ENCODE results near the gene RNF20. TPM values are rescaled to one million over a fixed set of nuclear protein-coding genes. Genes with fewer than 3 reads are reported as not detected.

Gene RNF20
- total and polyA plus RNA-seq, 2 of the 13 experiments (the other 11 are each of a cell fraction or from before 2014, with no cell fraction given): 12.7 to 37.6 TPM

- TF ChIP-seq LRRFIP1 (CRISPR knock-in tag; conservative IDR thresholded peaks at IDR 0.05): no peak
- TF ChIP-seq ZNF816 (CRISPR knock-in tag; IDR thresholded peaks at IDR 0.05; ENCODE audit: borderline replicate concordance): no peak
- TF ChIP-seq ETV5 (CRISPR knock-in tag; IDR thresholded peaks at IDR 0.05; ENCODE audit: borderline replicate concordance): no peak
- no peak for TF ChIP-seq TFDP2 (CRISPR knock-in tag; IDR thresholded peaks at IDR 0.05)
- no peak for TF ChIP-seq ZNF7 (CRISPR knock-in tag; IDR thresholded peaks at IDR 0.05)
- TF ChIP-seq ZNF460 (CRISPR knock-in tag; IDR thresholded peaks at IDR 0.05; ENCODE audit: borderline replicate concordance): no peak
- TF ChIP-seq ATF4 (CRISPR knock-in tag; IDR thresholded peaks at IDR 0.05): no peak
Measured at GRCh38 chr9:101574731-101575333, 41.2 kb downstream of the RNF20 start (continued).

- H3K4me2 ChIP-seq (ENCODE audit: low read depth, low read length): no peak overlapping the region
- ChIA-PET POLR2A (no interaction called here), CTCF (ENCODE audit: low intra/inter-chr PET ratio, low total read pairs) (no interaction called here)
- DNase-seq (ENCODE audit: low spot score) (no peak), ATAC-seq (no peak), FAIRE-seq (no peak)
- intact Hi-C loops (cut with micrococcal nuclease; ENCODE audit: unreplicated experiment): no loop called here
- in situ Hi-C loops (cut with HindIII; ENCODE audit: extremely low pct_ligation_motif_present, low pct_unique_long_range_greater_than_20kb): no loop called here
- H3K79me2 ChIP-seq (ENCODE audit: insufficient read depth, low read length): no peaks in the 10 kb centered on the region
- no peaks in the 10 kb centered on the region for H3K36me3 ChIP-seq (replicated peaks in 1 of 2; ENCODE audit: control insufficient read depth in 1 of 2, insufficient read depth in 2 of 2, low read length in 2 of 2)
- no peaks in the 10 kb centered on the region for H4K20me1 ChIP-seq (ENCODE audit: insufficient read depth, low read length)
- 55% methylated on average over 3 of the region's 3 CpGs for WGBS (ENCODE audit: low lambda C conversion rate)
- no peak overlapping the region for H2AFZ ChIP-seq (ENCODE audit: low read length)
- H3K4me1 ChIP-seq (ENCODE audit: insufficient read depth, low read length): peaks cover 9% of the 10 kb centered on the region
- H3K9ac ChIP-seq (ENCODE audit: insufficient read depth, low read depth, low read length): no peak overlapping the region
- BruUV-seq (replicated peaks): no TSS peak
- H3K27ac ChIP-seq (ENCODE audit: extremely low read length, insufficient read depth, low read length): no peak overlapping the region
- H3K27me3 ChIP-seq (ENCODE audit: control insufficient read depth in 1 of 2, insufficient read depth in 2 of 2, low read length in 2 of 2): no peaks in the 10 kb centered on the region
- no peak overlapping the region for H3K4me3 ChIP-seq (replicated peaks in 1 of 3; ENCODE audit: insufficient read depth in 1 of 3, low read depth in 2 of 3, low read length in 3 of 3)
- H3K9me3 ChIP-seq (ENCODE audit: low read length): no peaks in the 10 kb centered on the region
- TF ChIP-seq SMYD3 (CRISPR knock-in tag; IDR thresholded peaks at IDR 0.05) (no peak), ZSCAN21 (CRISPR knock-in tag; IDR thresholded peaks at IDR 0.05; ENCODE audit: borderline replicate concordance) (no peak), MLXIP (CRISPR knock-in tag; IDR thresholded peaks at IDR 0.05; ENCODE audit: borderline replicate concordance) (no peak), HOXA9 (CRISPR knock-in tag; IDR thresholded peaks at IDR 0.05; ENCODE audit: borderline replicate concordance) (no peak), ZNF33B (CRISPR knock-in tag; IDR thresholded peaks at IDR 0.05) (no peak), HDAC1 (CRISPR knock-in tag; IDR thresholded peaks at IDR 0.05) (no peak), ZNF251 (CRISPR knock-in tag; IDR thresholded peaks at IDR 0.05) (no peak), ZKSCAN1 (IDR thresholded peaks at IDR 0.05; ENCODE audit: low read length) (no peak), ZBTB20 (CRISPR knock-in tag; IDR thresholded peaks at IDR 0.05; ENCODE audit: borderline replicate concordance, low read depth) (no peak)
Measured at GRCh38 chr9:101578378-101578777, 44.7 kb downstream of the RNF20 start.

Data from HepG2 (cell line).